HEK293 (cell line): ENCODE measurements around the gene ZNF775.

ENCODE experiments used
- GFI1B ChIP-seq: fragments of 450-650 bp; formaldehyde crosslinking; IDR thresholded peaks from 2 replicates; pipeline ENCODE4 v1.5.1; 2016; ENCODE audit warnings: missing biosample characterization, missing genetic modification characterization
- GLI2 ChIP-seq: fragments of 450-650 bp; formaldehyde crosslinking; IDR thresholded peaks from 2 replicates; pipeline ENCODE4; 2017; ENCODE audit warnings: missing biosample characterization, missing genetic modification characterization, low read depth, borderline replicate concordance
- GLIS1 ChIP-seq: fragments of 450-650 bp; formaldehyde crosslinking; IDR thresholded peaks from 2 replicates; pipeline ENCODE4 v1.5.1; 2016; ENCODE audit warnings: missing biosample characterization, missing genetic modification characterization
- KLF17 ChIP-seq: fragments of 450-650 bp; formaldehyde crosslinking; IDR thresholded peaks from 2 replicates; pipeline ENCODE4 v1.5.1; 2016; ENCODE audit warnings: missing biosample characterization, missing genetic modification characterization
- PRDM1 ChIP-seq: fragments of 450-650 bp; formaldehyde crosslinking; IDR thresholded peaks from 2 replicates; pipeline ENCODE4; 2016; ENCODE audit warnings: missing biosample characterization, missing genetic modification characterization
- PRDM6 ChIP-seq: fragments of 450-650 bp; formaldehyde crosslinking; IDR thresholded peaks from 2 replicates; pipeline ENCODE4 v1.5.1; 2017; ENCODE audit warnings: missing biosample characterization, missing genetic modification characterization
- SP7 ChIP-seq: fragments of 450-650 bp; formaldehyde crosslinking; IDR thresholded peaks from 2 replicates; pipeline ENCODE4 v1.5.1; 2016; ENCODE audit warnings: missing biosample characterization, missing genetic modification characterization
- ZBTB17 ChIP-seq: fragments of 450-650 bp; formaldehyde crosslinking; IDR thresholded peaks from 2 replicates; pipeline ENCODE4 v1.5.1; 2016; ENCODE audit warnings: missing biosample characterization, missing genetic modification characterization
- ZBTB7A ChIP-seq: fragments of 450-650 bp; formaldehyde crosslinking; IDR thresholded peaks from 2 replicates; pipeline ENCODE4 v1.5.1; 2016; ENCODE audit warnings: low read depth, missing biosample characterization, missing genetic modification characterization
- ZEB2 ChIP-seq: fragments of 450-650 bp; formaldehyde crosslinking; IDR thresholded peaks from 2 replicates; pipeline ENCODE4 v1.5.1; 2016; ENCODE audit warnings: missing biosample characterization, missing genetic modification characterization
- ZFP3 ChIP-seq: fragments of 450-650 bp; formaldehyde crosslinking; IDR thresholded peaks from 2 replicates; pipeline ENCODE4 v1.5.1; 2016; ENCODE audit warnings: low read depth, missing biosample characterization, missing genetic modification characterization
- ZIC2 ChIP-seq: fragments of 450-650 bp; formaldehyde crosslinking; IDR thresholded peaks from 2 replicates; pipeline ENCODE4 v1.5.1; 2016; ENCODE audit warnings: missing biosample characterization, missing genetic modification characterization
- ZNF121 ChIP-seq: fragments of 450-650 bp; formaldehyde crosslinking; IDR thresholded peaks from 2 replicates; pipeline ENCODE4 v1.5.1; 2016; ENCODE audit warnings: missing biosample characterization, missing genetic modification characterization
- ZNF132 ChIP-seq: fragments of 450-650 bp; formaldehyde crosslinking; IDR thresholded peaks from 2 replicates; pipeline ENCODE4 v1.5.1; 2017; ENCODE audit warnings: missing biosample characterization, missing genetic modification characterization, borderline replicate concordance
- ZNF133 ChIP-seq: fragments of 450-650 bp; formaldehyde crosslinking; IDR thresholded peaks from 2 replicates; pipeline ENCODE4 v1.5.1; 2016; ENCODE audit warnings: missing biosample characterization, missing genetic modification characterization
- ZNF146 ChIP-seq: fragments of 450-650 bp; formaldehyde crosslinking; IDR thresholded peaks from 2 replicates; pipeline ENCODE4 v1.5.1; 2016; ENCODE audit warnings: missing biosample characterization, missing genetic modification characterization
- ZNF223 ChIP-seq: fragments of 450-650 bp; formaldehyde crosslinking; IDR thresholded peaks from 2 replicates; pipeline ENCODE4 v1.5.1; 2016; ENCODE audit warnings: missing biosample characterization, missing genetic modification characterization
- ZNF24 ChIP-seq: fragments of 450-650 bp; formaldehyde crosslinking; IDR thresholded peaks from 2 replicates; pipeline ENCODE4 v1.5.1; 2016; ENCODE audit warnings: missing biosample characterization, missing genetic modification characterization
- ZNF280C ChIP-seq: fragments of 450-650 bp; formaldehyde crosslinking; IDR thresholded peaks from 2 replicates; pipeline ENCODE4 v1.5.1; 2016; ENCODE audit warnings: missing biosample characterization, missing genetic modification characterization
- ZNF324 ChIP-seq: fragments of 450-650 bp; formaldehyde crosslinking; IDR thresholded peaks from 2 replicates; pipeline ENCODE4 v1.5.1; 2016; ENCODE audit warnings: missing biosample characterization, missing genetic modification characterization
- ZNF366 ChIP-seq: fragments of 450-650 bp; formaldehyde crosslinking; conservative IDR thresholded peaks from 2 replicates; pipeline ENCODE4 v1.5.1; 2016; ENCODE audit warnings: missing biosample characterization, missing genetic modification characterization
- ZNF391 ChIP-seq: fragments of 450-650 bp; formaldehyde crosslinking; IDR thresholded peaks from 2 replicates; pipeline ENCODE4 v1.5.1; 2016; ENCODE audit warnings: low read depth, missing biosample characterization, missing genetic modification characterization, borderline replicate concordance
- ZNF426 ChIP-seq: fragments of 450-650 bp; formaldehyde crosslinking; IDR thresholded peaks from 2 replicates; pipeline ENCODE4 v1.5.1; 2017; ENCODE audit warnings: missing biosample characterization, missing genetic modification characterization, mild to moderate bottlenecking, inconsistent platforms, moderate library complexity
- ZNF501 ChIP-seq: fragments of 450-650 bp; formaldehyde crosslinking; IDR thresholded peaks from 2 replicates; pipeline ENCODE4 v1.5.1; 2016; ENCODE audit warnings: missing biosample characterization, missing genetic modification characterization
- ZNF843 ChIP-seq: fragments of 450-650 bp; formaldehyde crosslinking; IDR thresholded peaks from 2 replicates; pipeline ENCODE4 v1.5.1; 2016; ENCODE audit warnings: missing biosample characterization, missing genetic modification characterization
- ZSCAN5A ChIP-seq: fragments of 450-650 bp; formaldehyde crosslinking; IDR thresholded peaks from 2 replicates; pipeline ENCODE4 v1.5.1; 2016; ENCODE audit warnings: missing biosample characterization, missing genetic modification characterization
- ZXDB ChIP-seq: fragments of 450-650 bp; formaldehyde crosslinking; IDR thresholded peaks from 2 replicates; pipeline ENCODE4 v1.5.1; 2016; ENCODE audit warnings: missing biosample characterization, missing genetic modification characterization
- TF ChIP-seq, protein P1 (sequence below): fragments of 450-650 bp; formaldehyde crosslinking; IDR thresholded peaks from 2 replicates; pipeline ENCODE4 v1.5.1; 2016; ENCODE audit warnings: missing biosample characterization, missing genetic modification characterization
- TF ChIP-seq, protein P2 (sequence below): fragments of 450-650 bp; formaldehyde crosslinking; IDR thresholded peaks from 2 replicates; pipeline ENCODE4 v1.5.1; 2016; ENCODE audit warnings: missing biosample characterization, missing genetic modification characterization

Gene ZNF775

GRCh38 chr7:150420987-150421674 is 42.0 kb downstream of the ZNF775 start (continued):
- TF ChIP-seq KLF17 (no peak), ZNF280C (tag by site-specific recombination) (no peak), ZXDB (tag by site-specific recombination) (no peak), ZNF132 (no peak), ZFP3 (tag by site-specific recombination) (no peak), ZNF133 (tag by site-specific recombination) (no peak), ZNF426 (tag by site-specific recombination) (no peak), ZEB2 (tag by site-specific recombination) (0 out of 2 replicates have a peak, but pooled peaks have one; percentile 41), ZBTB17 (tag by site-specific recombination) (peak; percentile 57; the same call in 1 of the 2 replicates), ZNF146 (tag by site-specific recombination) (no peak), ZNF121 (tag by site-specific recombination) (no peak), ZNF501 (tag by site-specific recombination) (0 out of 2 replicates have a peak, but pooled peaks have one; percentile 23), ZIC2 (tag by site-specific recombination) (no peak), ZBTB7A (tag by site-specific recombination) (no peak), ZNF366 (no peak), ZNF324 (tag by site-specific recombination) (no peak), GLIS1 (tag by site-specific recombination) (no peak), ZSCAN5A (no peak), ZNF843 (tag by site-specific recombination) (no peak), ZNF24 (tag by site-specific recombination) (no peak), GFI1B (no peak), ZNF391 (tag by site-specific recombination) (no peak), SP7 (tag by site-specific recombination) (no peak), ZNF223 (no peak), GLI2 (tag by site-specific recombination) (no peak), PRDM1 (tag by site-specific recombination) (peak; percentile 81), PRDM6 (tag by site-specific recombination) (no peak)
- TF ChIP-seq, protein P1, sequence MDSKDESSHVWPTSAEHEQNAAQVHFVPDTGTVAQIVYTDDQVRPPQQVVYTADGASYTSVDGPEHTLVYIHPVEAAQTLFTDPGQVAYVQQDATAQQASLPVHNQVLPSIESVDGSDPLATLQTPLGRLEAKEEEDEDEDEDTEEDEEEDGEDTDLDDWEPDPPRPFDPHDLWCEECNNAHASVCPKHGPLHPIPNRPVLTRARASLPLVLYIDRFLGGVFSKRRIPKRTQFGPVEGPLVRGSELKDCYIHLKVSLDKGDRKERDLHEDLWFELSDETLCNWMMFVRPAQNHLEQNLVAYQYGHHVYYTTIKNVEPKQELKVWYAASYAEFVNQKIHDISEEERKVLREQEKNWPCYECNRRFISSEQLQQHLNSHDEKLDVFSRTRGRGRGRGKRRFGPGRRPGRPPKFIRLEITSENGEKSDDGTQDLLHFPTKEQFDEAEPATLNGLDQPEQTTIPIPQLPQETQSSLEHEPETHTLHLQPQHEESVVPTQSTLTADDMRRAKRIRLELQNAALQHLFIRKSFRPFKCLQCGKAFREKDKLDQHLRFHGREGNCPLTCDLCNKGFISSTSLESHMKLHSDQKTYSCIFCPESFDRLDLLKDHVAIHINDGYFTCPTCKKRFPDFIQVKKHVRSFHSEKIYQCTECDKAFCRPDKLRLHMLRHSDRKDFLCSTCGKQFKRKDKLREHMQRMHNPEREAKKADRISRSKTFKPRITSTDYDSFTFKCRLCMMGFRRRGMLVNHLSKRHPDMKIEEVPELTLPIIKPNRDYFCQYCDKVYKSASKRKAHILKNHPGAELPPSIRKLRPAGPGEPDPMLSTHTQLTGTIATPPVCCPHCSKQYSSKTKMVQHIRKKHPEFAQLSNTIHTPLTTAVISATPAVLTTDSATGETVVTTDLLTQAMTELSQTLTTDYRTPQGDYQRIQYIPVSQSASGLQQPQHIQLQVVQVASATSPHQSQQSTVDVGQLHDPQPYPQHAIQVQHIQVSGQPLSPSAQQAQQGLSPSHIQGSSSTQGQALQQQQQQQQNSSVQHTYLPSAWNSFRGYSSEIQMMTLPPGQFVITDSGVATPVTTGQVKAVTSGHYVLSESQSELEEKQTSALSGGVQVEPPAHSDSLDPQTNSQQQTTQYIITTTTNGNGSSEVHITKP (tag by site-specific recombination): peak; percentile 86
- TF ChIP-seq, protein P2, sequence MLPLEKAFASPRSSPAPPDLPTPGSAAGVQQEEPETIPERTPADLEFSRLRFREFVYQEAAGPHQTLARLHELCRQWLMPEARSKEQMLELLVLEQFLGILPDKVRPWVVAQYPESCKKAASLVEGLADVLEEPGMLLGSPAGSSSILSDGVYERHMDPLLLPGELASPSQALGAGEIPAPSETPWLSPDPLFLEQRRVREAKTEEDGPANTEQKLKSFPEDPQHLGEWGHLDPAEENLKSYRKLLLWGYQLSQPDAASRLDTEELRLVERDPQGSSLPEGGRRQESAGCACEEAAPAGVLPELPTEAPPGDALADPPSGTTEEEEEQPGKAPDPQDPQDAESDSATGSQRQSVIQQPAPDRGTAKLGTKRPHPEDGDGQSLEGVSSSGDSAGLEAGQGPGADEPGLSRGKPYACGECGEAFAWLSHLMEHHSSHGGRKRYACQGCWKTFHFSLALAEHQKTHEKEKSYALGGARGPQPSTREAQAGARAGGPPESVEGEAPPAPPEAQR (tag by site-specific recombination): no peak
